Right lobe of liver (tissue), 6 donors: ENCODE data around the gene GABRG2. TPM values are rescaled to one million over a fixed set of nuclear protein-coding genes. Genes with fewer than 3 reads are reported as not detected.

Experiments used
- ATAC-seq, 4 donors: fragments of 200-7000 bp; cut with Tn5 transposase; one replicate each; pipeline ENCODE4 v1.9.1; 2020; ENCODE audit warnings: mild to moderate bottlenecking in 4 of 4, moderate library complexity in 4 of 4
- DNase-seq, 3 donors: peaks; one replicate each; pipeline ENCODE4 v3.0.0-alpha.2; 2020
- H3K27ac ChIP-seq, 3 donors: fragments of 200-600 bp; one replicate each; pipeline ENCODE4 v1.8.0; 2022
- H3K27me3 ChIP-seq, 2 donors: fragments of 200-600 bp; one replicate each; pipeline ENCODE4 v1.8.0; 2022
- H3K36me3 ChIP-seq, 4 donors: fragments of 200-600 bp; sonication (generic) in 1 of 4; one replicate each; pipeline versions ENCODE4 v1.5.1 to v1.8.0; 2017 to 2022; ENCODE audit warnings: control low read depth in 1 of 4
- H3K4me1 ChIP-seq, 4 donors: fragments of 200-600 bp; sonication (generic) in 1 of 4; one replicate each; pipeline versions ENCODE4 v1.5.1 to v1.8.0; 2017 to 2022; ENCODE audit warnings: control low read depth in 1 of 4
- H3K4me3 ChIP-seq, 3 donors: fragments of 200-600 bp; one replicate each; pipeline ENCODE4 v1.8.0; 2022
- H3K9me3 ChIP-seq, 4 donors: fragments of 200-600 bp; sonication (generic) in 1 of 4; one replicate each; pipeline versions ENCODE4 v1.5.1 to v1.8.0; 2017 to 2022; ENCODE audit warnings: control low read depth in 1 of 4
- POLR2A ChIP-seq: fragments of 450-650 bp; IDR thresholded peaks from one replicate; pipeline ENCODE4 v1.6.1; 2017; ENCODE audit warnings: antibody characterized with exemption, mild to moderate bottlenecking
- WGBS: methylation state at CpG from one replicate; pipeline ENCODE4 v1.1.6; 2018; ENCODE audit warnings: low coverage, low lambda C conversion rate; ENCODE audit not compliant: insufficient coverage; ENCODE audit errors: missing lambda C conversion rate; 5-methylcytosine and 5-hydroxymethylcytosine counted together
- intact Hi-C, 2 donors: fragments of 100-400 bp; cut with DNase I; formaldehyde crosslinking; loops; one replicate each; pipeline versions ENCODE4 v1.11.2 to v1.14.1; 2022
- total RNA-seq, 6 experiments: library from RNA; depleted of rRNA in 2 of 6; stranded (reverse); fragments of >200 nt in 2 of 6; fragmentation: NEBNext Ultra II Directional in 3 of 6; extraction: Animal tissue kit (Norgen Biotek cat#: 25700) in 3 of 6; gene quantifications; one replicate each; pipeline versions ENCODE4 v1.1.0 to v1.2.4, GENCODE V29; 2016 to 2023
- TF ChIP-seq, protein P1 (sequence below), 4 donors: fragments of 200-600 bp in 3 of 4; fragments of 450-650 bp in 1 of 4; IDR thresholded peaks; one replicate each; pipeline versions ENCODE4 v1.5.1 to v1.8.0; 2016 to 2022; ENCODE audit warnings: antibody characterized with exemption in 4 of 4, mild to moderate bottlenecking in 2 of 4
- donor health status: DM: no; HTN: yes; CAD: no.
- donor health status: DM: no; HTN: no; CAD: no.
- donor health status: DM: no; HTN: no; CAD: no.
- donor health status: DM: no; HTN: yes; CAD: no.
- donor health status: DM: no; HTN: yes; CAD: no.

GABRG2 gene
- total RNA-seq, 6 experiments from 2014 or later = not detected

- no peaks in the 10 kb centered on the region for H3K4me1 ChIP-seq
- intact Hi-C loops = no loop called here
- DNase-seq = no peak
- TF ChIP-seq, protein P1, sequence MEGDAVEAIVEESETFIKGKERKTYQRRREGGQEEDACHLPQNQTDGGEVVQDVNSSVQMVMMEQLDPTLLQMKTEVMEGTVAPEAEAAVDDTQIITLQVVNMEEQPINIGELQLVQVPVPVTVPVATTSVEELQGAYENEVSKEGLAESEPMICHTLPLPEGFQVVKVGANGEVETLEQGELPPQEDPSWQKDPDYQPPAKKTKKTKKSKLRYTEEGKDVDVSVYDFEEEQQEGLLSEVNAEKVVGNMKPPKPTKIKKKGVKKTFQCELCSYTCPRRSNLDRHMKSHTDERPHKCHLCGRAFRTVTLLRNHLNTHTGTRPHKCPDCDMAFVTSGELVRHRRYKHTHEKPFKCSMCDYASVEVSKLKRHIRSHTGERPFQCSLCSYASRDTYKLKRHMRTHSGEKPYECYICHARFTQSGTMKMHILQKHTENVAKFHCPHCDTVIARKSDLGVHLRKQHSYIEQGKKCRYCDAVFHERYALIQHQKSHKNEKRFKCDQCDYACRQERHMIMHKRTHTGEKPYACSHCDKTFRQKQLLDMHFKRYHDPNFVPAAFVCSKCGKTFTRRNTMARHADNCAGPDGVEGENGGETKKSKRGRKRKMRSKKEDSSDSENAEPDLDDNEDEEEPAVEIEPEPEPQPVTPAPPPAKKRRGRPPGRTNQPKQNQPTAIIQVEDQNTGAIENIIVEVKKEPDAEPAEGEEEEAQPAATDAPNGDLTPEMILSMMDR (IDR thresholded peaks at IDR 0.05) = no peak
- no peak for TF ChIP-seq POLR2A
- no peaks in the 10 kb centered on the region for H3K9me3 ChIP-seq
- ATAC-seq = no peak
- 13% methylated on average over 2 of the region's 2 CpGs for WGBS
- H3K27ac ChIP-seq = no peak overlapping the region
- H3K36me3 ChIP-seq = no peaks in the 10 kb centered on the region
- H3K27me3 ChIP-seq = no peaks in the 10 kb centered on the region
- H3K4me3 ChIP-seq = no peak overlapping the region
Observed at GRCh38 chr5:162160401-162160800, 92.8 kb downstream of the GABRG2 start.

DNA sequence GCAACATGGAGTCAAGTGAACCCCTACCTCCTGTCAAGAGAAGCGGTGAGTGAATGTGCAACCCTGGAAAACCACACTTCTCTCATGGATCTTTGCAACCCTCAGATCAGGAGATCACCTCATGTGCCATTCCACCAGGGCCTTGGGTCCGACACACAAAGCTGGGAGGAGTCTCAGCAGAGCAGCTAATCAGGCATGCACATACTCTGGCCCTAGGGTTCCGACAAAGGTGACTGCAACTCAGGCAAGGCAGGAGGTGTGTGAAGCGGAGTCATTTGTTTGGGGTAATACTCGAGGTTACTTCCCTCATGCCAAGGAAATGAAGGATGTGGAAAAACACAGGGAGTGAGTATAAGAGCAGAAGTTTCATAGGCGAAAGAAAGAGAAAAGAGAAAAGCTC lies 96.1 kb downstream of the GABRG2 start:
- Histone ChIP-seq H3K27ac (no peak overlapping the region), H3K4me3 (no peak overlapping the region), H3K36me3 (no peaks in the 10 kb centered on the region), H3K27me3 (no peaks in the 10 kb centered on the region), H3K4me1 (no peaks in the 10 kb centered on the region), H3K9me3 (no peaks in the 10 kb centered on the region)
- DNase-seq (no peak), ATAC-seq (no peak)
- TF ChIP-seq, protein P1 (IDR thresholded peaks at IDR 0.05) = no peak
- no peak for TF ChIP-seq POLR2A
- WGBS = 50% methylated on average over 5 of the region's 6 CpGs
- intact Hi-C loops = no loop called here

DNA sequence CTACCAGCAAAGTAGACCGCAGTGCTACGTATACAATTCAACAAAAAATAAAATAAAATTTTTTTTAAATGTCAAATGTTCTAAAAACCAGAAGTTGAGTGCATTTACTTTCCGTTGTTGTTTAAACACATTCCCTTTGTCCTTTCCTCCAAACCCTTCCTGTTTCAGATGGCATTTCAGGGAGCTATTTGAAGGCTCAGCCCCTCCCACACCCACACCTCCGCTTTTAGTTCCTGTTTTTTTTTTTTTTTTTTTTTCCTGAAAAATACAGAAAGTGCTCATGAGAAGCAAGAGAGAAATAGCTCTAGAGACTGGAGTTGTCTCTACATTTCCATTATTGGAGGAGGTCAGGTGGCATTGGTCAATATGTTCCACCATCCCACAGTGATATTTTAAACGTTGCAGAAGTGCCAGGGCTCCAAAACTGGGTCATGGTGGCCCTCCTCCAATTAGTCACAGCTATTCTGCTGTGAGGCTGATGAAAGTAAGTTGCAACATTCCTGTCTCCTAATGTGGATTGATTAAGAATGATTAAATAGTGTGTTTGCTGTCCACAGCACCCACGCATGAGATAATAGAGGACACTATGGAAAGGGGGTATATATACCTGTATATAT lies 106.9 kb downstream of the GABRG2 start:
- Histone ChIP-seq H3K9me3 (no peaks in the 10 kb centered on the region), H3K27ac (no peak overlapping the region), H3K4me1 (no peaks in the 10 kb centered on the region), H3K36me3 (no peaks in the 10 kb centered on the region), H3K27me3 (no peaks in the 10 kb centered on the region), H3K4me3 (no peak overlapping the region)
- DNase-seq (no peak), ATAC-seq (no peak)
- intact Hi-C loops = no loop called here
- 46% methylated on average over 6 of the region's 6 CpGs for WGBS
- TF ChIP-seq, protein P1 (IDR thresholded peaks at IDR 0.05) = no peak
- no peak for TF ChIP-seq POLR2A

GRCh38 chr5:162187371-162187770 lies 119.8 kb downstream of the GABRG2 start:
- H3K9me3 ChIP-seq = no peaks in the 10 kb centered on the region
- 40% methylated on average over 1 of the region's 1 CpG for WGBS
- H3K27ac ChIP-seq = no peak overlapping the region
- no peaks in the 10 kb centered on the region for H3K36me3 ChIP-seq
- TF ChIP-seq, protein P1 (IDR thresholded peaks at IDR 0.05) = no peak
- TF ChIP-seq POLR2A = no peak
- DNase-seq = no peak
- no peaks in the 10 kb centered on the region for H3K27me3 ChIP-seq
- no peak for ATAC-seq
- no peak overlapping the region for H3K4me3 ChIP-seq
- H3K4me1 ChIP-seq = no peaks in the 10 kb centered on the region
- intact Hi-C loops = no loop called here

DNA sequence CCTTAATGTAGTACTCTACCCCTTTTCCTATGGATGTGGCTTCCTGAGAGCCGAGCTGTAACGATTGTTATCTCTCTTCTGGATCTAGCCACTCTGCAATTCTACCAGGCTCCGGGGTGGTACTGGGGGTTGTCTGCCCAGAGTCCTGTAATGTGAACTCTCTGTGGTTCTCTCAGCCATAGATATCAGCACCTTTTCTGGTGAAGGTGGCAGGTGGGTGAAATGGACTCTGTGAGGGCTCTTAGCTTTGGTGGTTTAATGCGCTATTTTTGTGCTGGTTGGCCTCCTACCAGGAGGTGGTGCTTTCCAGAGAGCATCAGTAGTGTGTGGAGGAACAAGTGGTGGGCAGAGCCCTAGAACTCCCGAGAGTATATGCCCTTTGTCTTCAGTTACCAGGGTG lies 122.1 kb downstream of the GABRG2 start:
- Histone ChIP-seq H3K9me3 (no peaks in the 10 kb centered on the region), H3K4me3 (no peak overlapping the region), H3K36me3 (no peaks in the 10 kb centered on the region), H3K27me3 (no peaks in the 10 kb centered on the region), H3K4me1 (no peaks in the 10 kb centered on the region), H3K27ac (no peak overlapping the region)
- 49% methylated on average over 2 of the region's 5 CpGs for WGBS
- TF ChIP-seq POLR2A = no peak
- TF ChIP-seq, protein P1 (IDR thresholded peaks at IDR 0.05) = no peak
- no peak for ATAC-seq
- no peak for DNase-seq
- intact Hi-C loops = no loop called here
